HG02588 (cell line): ENCODE measurements around the gene KCNF1.

Experiments
- ATAC-seq: cut with Tn5 transposase; IDR thresholded peaks from one replicate; pipeline ENCODE4 v1.9.1; 2021; ENCODE audit warnings: mild to moderate bottlenecking, moderate library complexity; ENCODE audit not compliant: unreplicated experiment

The KCNF1 gene

GRCh38 chr2:10918661-10919409, 7.1 kb downstream of the KCNF1 start:
- ATAC-seq = no peak

GRCh38 chr2:10919410-10919770, 7.7 kb downstream of the KCNF1 start:
- no peak for ATAC-seq

DNA sequence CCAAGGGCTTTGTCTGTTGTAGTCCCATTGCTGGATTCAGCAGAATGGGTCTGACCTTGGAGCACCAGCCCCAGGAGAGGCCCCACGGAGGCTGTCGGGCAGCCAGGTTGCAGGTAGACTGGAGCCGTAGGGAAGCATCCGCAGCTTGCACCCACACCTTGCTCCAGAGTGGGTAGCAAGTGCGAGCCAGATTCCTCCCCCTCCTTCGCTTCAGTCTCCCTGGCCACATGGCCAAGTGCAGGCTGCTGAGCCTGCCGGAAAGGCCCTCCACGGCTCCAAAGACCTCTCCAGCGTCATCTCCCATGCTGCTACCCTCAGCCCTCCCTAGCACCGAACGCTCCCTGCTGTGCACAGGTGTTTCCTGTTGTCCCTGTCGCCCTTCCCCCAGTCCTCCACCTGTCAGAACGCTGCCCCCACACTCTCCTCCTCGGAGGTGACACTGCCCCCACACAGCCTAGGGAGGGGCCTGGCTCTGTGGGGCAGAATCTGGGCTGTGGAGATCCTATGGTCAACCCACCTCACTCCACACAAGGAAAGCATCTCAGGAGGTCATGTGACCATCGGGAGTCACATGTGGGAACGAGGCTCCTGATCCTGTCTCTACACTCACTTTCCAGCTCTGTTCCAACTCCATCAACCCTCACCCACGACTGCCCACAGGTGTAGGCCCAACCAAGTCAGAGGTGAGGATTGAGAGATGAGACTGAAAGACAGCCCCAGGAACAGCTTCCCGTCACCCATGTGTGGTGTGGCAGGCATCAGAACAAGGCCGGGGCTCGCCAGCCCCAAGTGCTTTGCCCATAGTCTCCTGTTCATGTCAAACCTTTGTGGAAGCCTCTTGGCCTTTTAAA, 8.3 kb downstream of the KCNF1 start:
- no peak for ATAC-seq

GRCh38 chr2:10920764-10921388, 9.1 kb downstream of the KCNF1 start:
- no peak for ATAC-seq

GRCh38 chr2:10921525-10921924, 9.8 kb downstream of the KCNF1 start:
- ATAC-seq = no peak

GRCh38 chr2:10922307-10923007, 10.7 kb downstream of the KCNF1 start:
- no peak for ATAC-seq

- ATAC-seq = no peak
Measured at GRCh38 chr2:10923008-10923375, 11.3 kb downstream of the KCNF1 start.

DNA sequence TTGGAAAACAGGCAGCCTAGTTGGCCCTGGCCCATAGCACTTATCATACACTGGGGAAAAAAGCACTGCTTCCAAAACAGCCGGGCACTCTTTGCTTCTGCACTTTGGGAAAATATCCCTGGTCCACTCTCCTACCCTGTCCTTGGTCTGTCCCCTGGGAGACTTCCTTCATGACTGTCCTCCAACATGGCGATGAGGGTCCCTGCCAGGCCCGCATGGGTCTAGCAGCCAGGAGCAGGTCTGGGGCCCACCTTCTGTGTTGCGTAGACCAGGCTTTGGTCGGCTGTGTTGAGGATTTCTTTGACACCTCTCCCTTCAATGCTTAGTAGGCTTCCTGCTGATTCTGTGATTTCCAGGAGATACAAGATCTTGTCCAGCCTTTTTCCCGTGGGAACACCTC, 12.2 kb downstream of the KCNF1 start:
- ATAC-seq = no peak

DNA sequence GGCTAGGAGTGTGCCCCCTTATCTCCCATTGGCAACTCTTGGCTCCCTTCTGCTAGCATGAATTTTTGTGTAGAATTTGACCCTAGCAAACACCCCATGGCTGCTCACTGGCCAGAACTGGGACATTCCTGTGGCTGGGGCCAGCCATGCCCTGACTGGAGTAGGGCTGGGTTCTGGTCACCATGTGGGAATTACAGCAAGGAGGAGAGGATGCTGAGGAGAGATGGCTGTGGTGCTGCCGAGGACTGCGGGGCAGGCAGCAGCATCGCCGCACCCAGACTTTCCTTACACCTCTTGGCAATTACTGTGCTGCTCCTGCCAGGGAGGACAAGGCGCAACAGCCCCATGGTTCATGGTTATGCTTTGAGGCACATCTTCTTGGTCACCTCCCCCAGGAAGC, 12.7 kb downstream of the KCNF1 start:
- no peak for ATAC-seq

GRCh38 chr2:10924859-10925258, 13.1 kb downstream of the KCNF1 start:
- no peak for ATAC-seq

DNA sequence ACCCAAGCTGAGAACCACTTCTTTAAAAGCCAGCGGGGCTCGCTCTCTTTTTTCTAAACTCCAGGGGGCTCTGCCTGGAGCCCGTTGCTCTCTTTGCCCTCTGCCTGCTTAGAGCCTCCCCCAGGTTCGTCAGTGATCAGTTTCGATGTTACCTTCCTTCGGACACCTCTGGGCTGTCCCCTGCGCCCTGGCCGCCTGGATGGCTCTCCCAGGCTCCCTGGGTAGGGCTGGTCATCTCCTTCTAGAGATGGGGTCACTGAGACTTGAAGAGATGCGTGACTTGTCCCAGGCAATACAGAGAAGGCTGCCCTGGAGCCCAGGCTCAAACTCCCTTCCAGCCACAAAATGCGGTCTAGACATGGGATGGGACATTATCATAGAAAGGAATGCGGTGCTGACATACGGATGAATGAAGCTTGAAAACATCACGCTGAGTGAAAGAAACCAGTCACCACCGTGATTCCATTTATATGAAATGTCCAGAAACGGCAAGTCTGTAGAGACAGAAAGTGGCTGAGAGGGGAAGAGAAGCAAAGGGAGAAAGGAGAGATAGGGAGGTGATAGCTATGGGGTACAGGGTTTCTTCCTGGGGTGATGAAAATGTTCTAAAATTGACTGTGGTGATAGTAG, 14.6 kb downstream of the KCNF1 start:
- ATAC-seq = no peak

DNA sequence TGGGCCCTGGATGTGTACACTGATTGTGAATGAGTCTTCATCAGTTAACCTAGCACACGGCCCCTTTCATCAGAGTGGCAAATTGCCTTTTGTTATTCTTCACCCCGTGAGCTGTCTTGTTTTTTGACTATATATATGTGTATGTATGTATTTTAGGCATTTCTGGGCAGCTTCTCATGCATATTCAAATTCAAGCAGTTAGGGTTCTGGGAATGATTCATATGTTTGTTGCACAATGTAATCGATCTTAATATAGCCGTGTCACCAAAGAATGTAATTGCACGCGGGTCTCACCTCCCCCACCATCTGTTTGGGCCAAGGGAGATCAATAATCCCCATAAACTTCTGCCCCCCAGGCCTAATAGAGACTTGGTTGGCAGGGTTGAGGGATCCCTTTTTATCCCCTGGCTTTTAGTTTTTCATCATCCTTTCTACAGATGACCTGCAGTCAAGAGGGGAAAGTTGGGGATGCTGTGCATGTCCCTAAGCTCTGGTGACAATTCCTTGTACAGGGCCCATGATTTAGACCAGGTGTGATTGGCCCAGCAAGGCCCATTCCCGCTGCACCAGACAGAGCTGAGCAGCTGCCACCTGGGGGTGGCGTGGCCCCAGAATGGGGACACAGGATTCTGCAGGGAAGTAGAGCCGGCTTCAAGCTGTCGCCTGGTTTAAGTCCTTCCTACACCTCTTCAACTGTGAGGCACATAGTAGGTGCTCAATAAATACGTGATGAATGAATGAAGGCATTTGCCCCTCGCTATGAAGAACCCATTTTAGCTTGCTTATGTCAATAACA, 19.2 kb downstream of the KCNF1 start:
- no peak for ATAC-seq

DNA sequence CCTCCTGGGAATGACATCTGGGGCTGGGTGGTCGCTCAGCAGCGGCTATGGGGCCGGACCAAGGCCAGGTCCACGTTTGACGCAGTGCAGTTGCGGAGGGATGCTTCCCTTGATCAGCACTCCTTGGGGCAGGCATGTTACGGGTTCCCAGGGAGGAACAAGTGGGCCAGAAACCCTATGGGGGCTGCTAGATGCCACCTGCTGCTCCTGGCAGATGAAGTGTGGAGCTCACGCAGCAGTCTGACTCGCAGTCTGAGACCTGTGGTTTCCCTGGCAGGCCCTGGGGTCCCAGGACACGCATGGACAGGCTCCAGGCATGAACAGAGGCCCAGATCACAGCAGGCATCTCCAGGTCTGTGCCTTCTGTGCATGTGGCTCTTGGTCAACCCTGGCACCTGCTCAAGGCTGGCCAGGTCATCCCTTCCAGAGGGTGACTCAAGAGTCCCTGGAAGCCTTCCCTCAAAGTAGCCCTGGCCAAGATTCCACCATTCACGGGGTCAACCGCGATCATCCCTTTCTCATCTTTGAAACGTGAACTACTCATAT, 20.0 kb downstream of the KCNF1 start:
- no peak for ATAC-seq

DNA sequence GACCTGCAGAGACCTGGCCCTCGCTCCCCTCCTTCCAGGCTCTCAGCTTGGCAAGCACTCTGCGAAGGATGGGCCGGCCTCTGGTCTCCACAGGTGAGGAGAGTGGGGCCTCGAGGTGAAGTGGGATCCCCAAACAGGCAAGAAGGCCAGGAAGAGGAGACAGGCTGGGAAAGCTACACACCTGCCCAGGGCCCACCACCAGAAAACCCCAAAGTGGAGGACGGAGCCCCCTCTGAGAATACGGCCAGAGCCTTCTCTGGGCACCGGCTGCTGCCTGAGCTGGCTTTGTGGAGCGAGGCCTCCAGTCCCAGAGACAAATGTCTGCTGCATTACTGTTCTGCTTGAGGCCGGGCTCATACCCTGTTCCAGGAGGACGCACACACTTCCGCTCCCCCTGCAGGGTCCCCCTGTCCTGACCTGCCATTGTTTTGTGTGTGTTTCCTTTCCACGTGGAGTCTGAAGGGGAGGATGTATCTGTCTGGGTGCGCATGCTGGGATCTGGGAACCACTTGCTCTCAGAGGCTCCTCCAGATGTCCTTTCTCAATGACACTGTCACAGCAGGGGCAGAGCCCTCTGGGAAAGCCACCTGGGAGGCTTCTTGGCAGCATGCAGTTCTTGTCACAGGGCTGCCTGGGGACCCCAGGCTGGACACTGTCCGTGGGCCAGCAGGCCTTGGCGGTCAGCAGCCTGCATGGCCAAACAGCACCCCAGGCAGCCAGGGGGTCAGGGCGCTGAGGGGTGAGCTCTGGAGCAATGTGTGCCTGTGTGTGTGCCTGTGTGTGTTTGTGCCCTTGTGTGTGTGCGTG, 20.8 kb downstream of the KCNF1 start:
- ATAC-seq = no peak

- ATAC-seq = no peak
Measured at GRCh38 chr2:10933700-10934225, 22.0 kb downstream of the KCNF1 start.

DNA sequence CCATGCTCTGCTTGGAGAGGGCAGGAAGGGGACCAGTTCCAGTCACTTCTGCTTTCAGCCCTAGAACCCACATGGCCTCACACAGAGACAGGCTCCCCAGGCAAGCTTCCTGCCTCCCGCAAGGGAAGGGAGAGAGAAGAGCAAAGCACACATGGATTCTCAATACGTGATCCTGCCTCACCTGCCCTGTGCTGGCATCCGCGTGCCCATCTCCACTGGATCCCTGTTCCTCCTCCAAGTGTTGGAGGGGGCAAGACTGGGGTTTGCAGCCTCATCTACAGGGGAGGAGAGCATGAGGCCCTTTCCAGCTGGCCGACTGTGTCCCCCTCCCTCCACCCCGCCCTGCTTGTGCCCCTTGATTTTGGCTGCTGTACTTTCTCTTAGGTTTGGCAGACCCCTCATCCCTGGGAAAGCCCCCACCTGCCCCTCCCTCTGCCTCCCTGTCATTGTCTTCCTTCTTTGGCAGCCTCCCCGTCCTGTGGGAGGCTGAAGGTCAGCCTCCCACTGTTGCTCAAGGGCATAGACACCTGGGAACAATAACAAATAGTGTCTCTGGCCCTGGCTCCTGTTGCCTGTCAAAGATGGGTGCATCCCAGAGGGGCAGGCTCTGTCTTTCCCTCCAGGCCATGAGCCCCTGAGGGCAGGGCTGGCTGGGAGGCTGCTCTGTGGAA, 22.7 kb downstream of the KCNF1 start:
- no peak for ATAC-seq

DNA sequence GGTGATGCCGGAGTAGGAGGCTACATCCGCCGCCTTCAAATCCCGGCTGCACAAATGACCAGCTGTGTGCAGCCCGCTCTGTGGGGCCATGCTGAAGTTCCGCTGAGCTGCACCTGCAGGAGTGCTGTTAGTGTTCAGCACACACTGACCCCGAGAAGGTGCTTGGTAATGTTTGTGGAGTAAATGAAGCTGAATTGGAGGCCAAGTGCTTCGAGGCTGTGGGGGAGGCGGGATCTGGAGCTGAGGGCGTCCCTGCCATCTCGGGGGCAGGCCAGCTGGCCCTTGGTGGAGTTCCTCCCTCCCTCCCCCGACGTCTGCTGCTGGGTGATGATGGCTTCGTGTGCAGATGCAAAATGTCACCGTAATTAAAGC, 23.2 kb downstream of the KCNF1 start:
- ATAC-seq = no peak

- no peak for ATAC-seq
Measured at GRCh38 chr2:10935366-10935918, 23.7 kb downstream of the KCNF1 start.
